HepG2 (cell line): ENCODE measurements around the gene IFNAR1. TPM values are rescaled to one million over a fixed set of nuclear protein-coding genes. Genes with fewer than 3 reads are reported as not detected.

Source experiments
- ATAC-seq: fragments of 200-7000 bp; cut with Tn5 transposase; 3 replicates; pipeline ENCODE4 v1.9.1; 2020; ENCODE audit warnings: mild to moderate bottlenecking, moderate library complexity
- BruUV-seq: library from RNA; stranded (reverse); fragments of 400-500 nt; replicated peaks from 2 replicates; lab custom pipeline; 2021; lab: Mats Ljungman, UMichigan
- CTCF ChIA-PET: fragments of 300-600 bp; formaldehyde crosslinking; extraction: SDS; loops from one replicate; lab custom pipeline; 2021; ENCODE audit warnings: low total read pairs, inconsistent platforms, low intra/inter-chr PET ratio; lab: Yijun Ruan, JAX
- POLR2A ChIA-PET: fragments of 350-600 bp; sonication (Branson Sonifier 250); formaldehyde crosslinking; loops from one replicate; lab custom pipeline; 2020; ENCODE audit warnings: antibody characterized with exemption, inconsistent platforms; lab: Yijun Ruan, JAX
- DNase-seq: peaks from one replicate; pipeline ENCODE4 v3.0.0-alpha.2; 2015; ENCODE audit warnings: low spot score
- FAIRE-seq: peaks from 3 replicates; lab custom pipeline; 2011; peaks lifted over from hg19 to GRCh38; lab: Jason Lieb, UNC
- H2AFZ ChIP-seq: one replicate; pipeline ENCODE4 v1.6.1; 2011; ENCODE audit warnings: low read length, inconsistent platforms
- H3K27ac ChIP-seq: fragments of 300-600 bp; 3 replicates; pipeline ENCODE4 v1.8.0; 2011; ENCODE audit warnings: mixed run types, mild to moderate bottlenecking, mixed read lengths, low read length, inconsistent platforms; ENCODE audit not compliant: insufficient read depth; ENCODE audit errors: extremely low read length
- H3K27me3 ChIP-seq, 2 experiments: fragments of 200-600 bp in 1 of 2; 2 replicates in 1 of 2; 3 replicates in 1 of 2; pipeline versions ENCODE4 v1.6.0 to v1.8.0; 2011; ENCODE audit warnings: low read length in 2 of 2, mild to moderate bottlenecking in 2 of 2, moderate library complexity in 2 of 2, inconsistent platforms in 1 of 2; ENCODE audit not compliant: insufficient read depth in 2 of 2, control insufficient read depth in 1 of 2
- H3K36me3 ChIP-seq, 2 experiments: fragments of 200-600 bp in 1 of 2; replicated peaks in 1 of 2; 2 replicates in 1 of 2; 3 replicates in 1 of 2; pipeline versions ENCODE4 v1.5.1 to v1.8.0; 2011; ENCODE audit warnings: low read length in 2 of 2, inconsistent platforms in 1 of 2; ENCODE audit not compliant: insufficient read depth in 2 of 2, control insufficient read depth in 1 of 2
- H3K4me1 ChIP-seq: 2 replicates; pipeline ENCODE4 v1.5.1; 2012; ENCODE audit warnings: low read length, inconsistent platforms; ENCODE audit not compliant: insufficient read depth
- H3K4me2 ChIP-seq: 2 replicates; pipeline ENCODE4 v1.6.0; 2011; ENCODE audit warnings: low read depth, low read length, inconsistent platforms
- H3K4me3 ChIP-seq, 3 experiments: fragments of 200-600 bp in 1 of 3; sonication (generic), shearing (Covaris generic) in 1 of 3; replicated peaks in 1 of 3; 2 replicates each; pipeline ENCODE4 v1.5.1; 2011 to 2016; ENCODE audit warnings: low read length in 3 of 3, inconsistent platforms in 2 of 3, low read depth in 2 of 3, mild to moderate bottlenecking in 2 of 3, control low read depth in 1 of 3, mixed read lengths in 1 of 3; ENCODE audit not compliant: insufficient read depth in 1 of 3
- H3K79me2 ChIP-seq: one replicate; pipeline ENCODE4 v1.6.1; 2011; ENCODE audit warnings: low read length, inconsistent platforms; ENCODE audit not compliant: insufficient read depth
- H3K9ac ChIP-seq: 2 replicates; pipeline ENCODE4 v1.6.0; 2011; ENCODE audit warnings: mild to moderate bottlenecking, low read depth, low read length, inconsistent platforms; ENCODE audit not compliant: insufficient read depth
- H3K9me3 ChIP-seq: 2 replicates; pipeline ENCODE4 v1.5.1; 2012; ENCODE audit warnings: mild to moderate bottlenecking, low read length
- H4K20me1 ChIP-seq: 2 replicates; pipeline ENCODE4 v1.6.0; 2011; ENCODE audit warnings: inconsistent platforms, mild to moderate bottlenecking, low read length, moderate library complexity; ENCODE audit not compliant: insufficient read depth
- GATAD2A ChIP-seq: IDR thresholded peaks from 2 replicates; pipeline ENCODE4 v1.6.1; 2016
- TBX3 ChIP-seq: fragments of 450-650 bp; IDR thresholded peaks from 2 replicates; pipeline ENCODE4 v1.6.1; 2017; ENCODE audit warnings: antibody characterized with exemption, mild to moderate bottlenecking, inconsistent platforms, borderline replicate concordance
- ZNF17 ChIP-seq: sonication (generic); formaldehyde crosslinking; IDR thresholded peaks from 2 replicates; pipeline ENCODE4 v1.5.0; 2020; ENCODE audit warnings: mild to moderate bottlenecking, missing genetic modification reagents
- ZNF451 ChIP-seq: sonication (generic); formaldehyde crosslinking; IDR thresholded peaks from 2 replicates; pipeline ENCODE4 v1.5.0; 2020; ENCODE audit warnings: mild to moderate bottlenecking, missing genetic modification reagents
- ZNF567 ChIP-seq: sonication (generic); formaldehyde crosslinking; IDR thresholded peaks from 2 replicates; pipeline ENCODE4 v1.8.1; 2023; ENCODE audit warnings: mild to moderate bottlenecking, missing genetic modification reagents, borderline replicate concordance
- WGBS: methylation state at CpG from one replicate; pipeline ENCODE4 v1.1.6; 2017; ENCODE audit warnings: low lambda C conversion rate; 5-methylcytosine and 5-hydroxymethylcytosine counted together
- in situ Hi-C: cut with HindIII; loops from 2 replicates; pipeline ENCODE4 v1.10.0; 2017; ENCODE audit warnings: low pct_unique_long_range_greater_than_20kb; ENCODE audit not compliant: extremely low pct_ligation_motif_present
- intact Hi-C: fragments of 100-400 bp; cut with micrococcal nuclease; formaldehyde crosslinking; loops from one replicate; pipeline ENCODE4 v1.10.0; 2022; ENCODE audit not compliant: unreplicated experiment
- polyA plus RNA-seq, 8 experiments: library from polyadenylated mRNA; depleted of rRNA in 3 of 8; stranded (reverse) in 7 of 8; unstranded in 1 of 8; fragments of >200 nt; fragmentation: Illumina TruSeq in 4 of 8; extraction: Trizol in 4 of 8; gene quantifications; 2 replicates each; pipeline versions ENCODE4 v1.2.1 to v1.2.3, GENCODE V29; 2011 to 2016; ENCODE audit warnings: low read depth in 4 of 8, missing spikeins in 1 of 8, mixed read lengths in 1 of 8; ENCODE audit not compliant: insufficient read depth in 1 of 8
- total RNA-seq, 5 experiments: library from RNA; depleted of rRNA; stranded (reverse); fragments of >200 nt; fragmentation: Illumina TruSeq; extraction: Trizol; gene quantifications; 2 replicates each; pipeline ENCODE4 v1.2.3, GENCODE V29; 2016; ENCODE audit warnings: low read depth in 1 of 5
- TF ChIP-seq, protein P1 (sequence below): IDR thresholded peaks from 2 replicates; pipeline ENCODE4 v1.6.1; 2012; ENCODE audit warnings: low read length, improper control_type of control experiment
- TF ChIP-seq, protein P2 (sequence below): sonication (generic); formaldehyde crosslinking; IDR thresholded peaks from 2 replicates; pipeline ENCODE4 v1.9.0; 2021; ENCODE audit warnings: missing genetic modification reagents, borderline replicate concordance
- TF ChIP-seq, protein P3 (sequence below): sonication (generic); formaldehyde crosslinking; IDR thresholded peaks from 2 replicates; pipeline ENCODE4 v1.5.0; 2020; ENCODE audit warnings: mild to moderate bottlenecking, missing genetic modification reagents

IFNAR1 gene
- total and polyA plus RNA-seq, 2 of the 13 experiments (the other 11 are each of a cell fraction or from before 2014, with no cell fraction given), result 6.7 to 9.3 TPM

DNA sequence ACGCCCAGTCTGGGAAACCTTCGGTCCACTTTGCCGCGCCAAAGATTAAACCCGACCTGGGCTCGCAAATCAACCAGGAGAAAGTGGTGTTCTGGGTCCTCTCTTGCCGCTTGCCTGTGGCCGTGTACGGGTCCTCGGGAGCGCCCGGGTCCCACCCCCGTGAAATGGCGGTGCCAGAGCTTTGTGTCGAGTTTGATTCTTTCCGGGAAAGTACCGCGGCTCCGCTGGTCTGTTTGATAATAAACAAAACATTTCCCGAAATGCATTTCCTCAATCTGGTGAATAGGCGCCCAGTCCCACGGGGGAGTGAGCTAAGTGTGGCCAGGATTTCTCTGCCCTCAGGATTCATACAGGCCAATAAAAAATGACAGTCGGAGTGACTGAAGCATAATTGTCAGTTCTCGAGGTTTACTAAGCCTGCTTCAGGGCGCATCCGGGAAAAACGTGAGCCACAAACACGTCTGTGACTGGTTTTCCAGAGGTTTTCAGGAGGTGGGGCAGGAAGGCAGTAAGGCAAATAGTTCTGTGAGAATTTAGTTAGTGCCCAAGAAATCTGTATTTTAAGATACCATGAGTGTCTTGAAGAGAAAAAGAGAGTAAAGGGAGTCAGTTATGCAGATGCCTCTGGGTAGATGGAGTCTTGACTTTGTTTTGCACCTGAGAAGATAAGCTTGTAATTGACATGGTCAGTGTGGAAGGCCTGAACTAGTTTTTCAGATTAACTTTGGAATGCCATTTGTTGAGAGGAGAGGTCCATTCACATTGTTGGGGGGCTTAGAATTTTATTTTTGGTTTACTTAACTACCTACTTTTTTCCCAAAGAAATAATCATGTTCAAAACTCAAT, 675 bp downstream of the IFNAR1 start (continued):
- TF ChIP-seq, protein P1, sequence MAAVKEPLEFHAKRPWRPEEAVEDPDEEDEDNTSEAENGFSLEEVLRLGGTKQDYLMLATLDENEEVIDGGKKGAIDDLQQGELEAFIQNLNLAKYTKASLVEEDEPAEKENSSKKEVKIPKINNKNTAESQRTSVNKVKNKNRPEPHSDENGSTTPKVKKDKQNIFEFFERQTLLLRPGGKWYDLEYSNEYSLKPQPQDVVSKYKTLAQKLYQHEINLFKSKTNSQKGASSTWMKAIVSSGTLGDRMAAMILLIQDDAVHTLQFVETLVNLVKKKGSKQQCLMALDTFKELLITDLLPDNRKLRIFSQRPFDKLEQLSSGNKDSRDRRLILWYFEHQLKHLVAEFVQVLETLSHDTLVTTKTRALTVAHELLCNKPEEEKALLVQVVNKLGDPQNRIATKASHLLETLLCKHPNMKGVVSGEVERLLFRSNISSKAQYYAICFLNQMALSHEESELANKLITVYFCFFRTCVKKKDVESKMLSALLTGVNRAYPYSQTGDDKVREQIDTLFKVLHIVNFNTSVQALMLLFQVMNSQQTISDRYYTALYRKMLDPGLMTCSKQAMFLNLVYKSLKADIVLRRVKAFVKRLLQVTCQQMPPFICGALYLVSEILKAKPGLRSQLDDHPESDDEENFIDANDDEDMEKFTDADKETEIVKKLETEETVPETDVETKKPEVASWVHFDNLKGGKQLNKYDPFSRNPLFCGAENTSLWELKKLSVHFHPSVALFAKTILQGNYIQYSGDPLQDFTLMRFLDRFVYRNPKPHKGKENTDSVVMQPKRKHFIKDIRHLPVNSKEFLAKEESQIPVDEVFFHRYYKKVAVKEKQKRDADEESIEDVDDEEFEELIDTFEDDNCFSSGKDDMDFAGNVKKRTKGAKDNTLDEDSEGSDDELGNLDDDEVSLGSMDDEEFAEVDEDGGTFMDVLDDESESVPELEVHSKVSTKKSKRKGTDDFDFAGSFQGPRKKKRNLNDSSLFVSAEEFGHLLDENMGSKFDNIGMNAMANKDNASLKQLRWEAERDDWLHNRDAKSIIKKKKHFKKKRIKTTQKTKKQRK, result no peak
- no peak for TF ChIP-seq TBX3
- TF ChIP-seq, all 625 proteins: peak for 50

DNA sequence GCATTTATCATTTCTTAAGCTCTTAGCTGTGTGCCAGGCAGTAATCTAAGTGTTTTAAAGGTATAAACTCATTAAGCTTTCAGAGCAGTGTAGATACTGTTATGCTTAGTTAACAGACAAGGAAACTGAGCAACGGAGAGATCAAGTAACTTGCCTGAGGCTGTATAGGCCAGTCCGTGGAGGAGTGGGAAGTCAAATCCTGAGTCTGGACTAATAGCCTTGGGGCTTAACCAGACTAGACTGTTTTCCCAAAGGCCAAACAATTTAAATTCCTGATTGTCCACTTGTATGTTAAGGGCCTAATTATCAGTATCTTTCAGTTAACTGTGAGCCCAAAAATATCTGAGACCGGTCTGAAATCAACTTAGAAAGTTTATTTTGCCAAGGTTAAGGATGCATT, 2.6 kb downstream of the IFNAR1 start:
- no peak for ATAC-seq
- no peak overlapping the region for H2AFZ ChIP-seq

More for the DNA sequence above, 2.6 kb downstream of the IFNAR1 start:
- Histone ChIP-seq H3K27me3 (no peaks in the 10 kb centered on the region), H3K9me3 (peaks cover 4% of the 10 kb centered on the region; the same call in 1 of the 2 replicates), H3K4me1 (peaks cover 27% of the 10 kb centered on the region), H4K20me1 (no peaks in the 10 kb centered on the region), H3K4me3 (no peak overlapping the region), H3K27ac (no peak overlapping the region), H3K36me3 (peaks cover 6 to 11% of the 10 kb centered on the region in 2 experiments), H3K4me2 (no peak overlapping the region), H3K79me2 (peaks cover 41% of the 10 kb centered on the region), H3K9ac (no peak overlapping the region)
- in situ Hi-C loops (no loop called here), intact Hi-C loops (no loop called here)
- CTCF ChIA-PET, result no interaction called here
- FAIRE-seq (no peak), DNase-seq (no peak)
- BruUV-seq, result no TSS peak
- TF ChIP-seq, protein P2, sequence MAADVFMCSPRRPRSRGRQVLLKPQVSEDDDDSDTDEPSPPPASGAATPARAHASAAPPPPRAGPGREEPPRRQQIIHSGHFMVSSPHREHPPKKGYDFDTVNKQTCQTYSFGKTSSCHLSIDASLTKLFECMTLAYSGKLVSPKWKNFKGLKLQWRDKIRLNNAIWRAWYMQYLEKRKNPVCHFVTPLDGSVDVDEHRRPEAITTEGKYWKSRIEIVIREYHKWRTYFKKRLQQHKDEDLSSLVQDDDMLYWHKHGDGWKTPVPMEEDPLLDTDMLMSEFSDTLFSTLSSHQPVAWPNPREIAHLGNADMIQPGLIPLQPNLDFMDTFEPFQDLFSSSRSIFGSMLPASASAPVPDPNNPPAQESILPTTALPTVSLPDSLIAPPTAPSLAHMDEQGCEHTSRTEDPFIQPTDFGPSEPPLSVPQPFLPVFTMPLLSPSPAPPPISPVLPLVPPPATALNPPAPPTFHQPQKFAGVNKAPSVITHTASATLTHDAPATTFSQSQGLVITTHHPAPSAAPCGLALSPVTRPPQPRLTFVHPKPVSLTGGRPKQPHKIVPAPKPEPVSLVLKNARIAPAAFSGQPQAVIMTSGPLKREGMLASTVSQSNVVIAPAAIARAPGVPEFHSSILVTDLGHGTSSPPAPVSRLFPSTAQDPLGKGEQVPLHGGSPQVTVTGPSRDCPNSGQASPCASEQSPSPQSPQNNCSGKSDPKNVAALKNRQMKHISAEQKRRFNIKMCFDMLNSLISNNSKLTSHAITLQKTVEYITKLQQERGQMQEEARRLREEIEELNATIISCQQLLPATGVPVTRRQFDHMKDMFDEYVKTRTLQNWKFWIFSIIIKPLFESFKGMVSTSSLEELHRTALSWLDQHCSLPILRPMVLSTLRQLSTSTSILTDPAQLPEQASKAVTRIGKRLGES (CRISPR knock-in tag), result no peak
- TF ChIP-seq ZNF17 (no peak), ZNF567 (no peak), ZNF451 (no peak), GATAD2A (CRISPR knock-in tag) (no peak)
- TF ChIP-seq, protein P3, sequence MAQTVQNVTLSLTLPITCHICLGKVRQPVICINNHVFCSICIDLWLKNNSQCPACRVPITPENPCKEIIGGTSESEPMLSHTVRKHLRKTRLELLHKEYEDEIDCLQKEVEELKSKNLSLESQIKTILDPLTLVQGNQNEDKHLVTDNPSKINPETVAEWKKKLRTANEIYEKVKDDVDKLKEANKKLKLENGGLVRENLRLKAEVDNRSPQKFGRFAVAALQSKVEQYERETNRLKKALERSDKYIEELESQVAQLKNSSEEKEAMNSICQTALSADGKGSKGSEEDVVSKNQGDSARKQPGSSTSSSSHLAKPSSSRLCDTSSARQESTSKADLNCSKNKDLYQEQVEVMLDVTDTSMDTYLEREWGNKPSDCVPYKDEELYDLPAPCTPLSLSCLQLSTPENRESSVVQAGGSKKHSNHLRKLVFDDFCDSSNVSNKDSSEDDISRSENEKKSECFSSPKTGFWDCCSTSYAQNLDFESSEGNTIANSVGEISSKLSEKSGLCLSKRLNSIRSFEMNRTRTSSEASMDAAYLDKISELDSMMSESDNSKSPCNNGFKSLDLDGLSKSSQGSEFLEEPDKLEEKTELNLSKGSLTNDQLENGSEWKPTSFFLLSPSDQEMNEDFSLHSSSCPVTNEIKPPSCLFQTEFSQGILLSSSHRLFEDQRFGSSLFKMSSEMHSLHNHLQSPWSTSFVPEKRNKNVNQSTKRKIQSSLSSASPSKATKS (CRISPR knock-in tag), result no peak
- 96% methylated on average over 3 of the region's 3 CpGs for WGBS
- POLR2A ChIA-PET, result no interaction called here
